Gastrocnemius medialis (tissue), 4 donors: Measurements from ENCODE around the gene OTC.

Experiments used
- CTCF ChIP-seq, 5 experiments: fragments of 450-650 bp in 3 of 5; fragments of 200-600 bp in 2 of 5; sonication (generic) in 2 of 5; IDR thresholded peaks in 4 of 5; conservative IDR thresholded peaks in 1 of 5; 1 replicate in 4 of 5; 2 replicates in 1 of 5; pipeline ENCODE4 v1.5.1; 2016 to 2019; ENCODE audit warnings: antibody characterized with exemption in 5 of 5, mild to moderate bottlenecking in 3 of 5, moderate library complexity in 3 of 5
- POLR2A ChIP-seq, 2 donors: fragments of 450-650 bp; IDR thresholded peaks; one replicate each; pipeline ENCODE4 v1.6.1; 2017; ENCODE audit warnings: antibody characterized with exemption in 2 of 2, mild to moderate bottlenecking in 2 of 2, moderate library complexity in 2 of 2

DNA sequence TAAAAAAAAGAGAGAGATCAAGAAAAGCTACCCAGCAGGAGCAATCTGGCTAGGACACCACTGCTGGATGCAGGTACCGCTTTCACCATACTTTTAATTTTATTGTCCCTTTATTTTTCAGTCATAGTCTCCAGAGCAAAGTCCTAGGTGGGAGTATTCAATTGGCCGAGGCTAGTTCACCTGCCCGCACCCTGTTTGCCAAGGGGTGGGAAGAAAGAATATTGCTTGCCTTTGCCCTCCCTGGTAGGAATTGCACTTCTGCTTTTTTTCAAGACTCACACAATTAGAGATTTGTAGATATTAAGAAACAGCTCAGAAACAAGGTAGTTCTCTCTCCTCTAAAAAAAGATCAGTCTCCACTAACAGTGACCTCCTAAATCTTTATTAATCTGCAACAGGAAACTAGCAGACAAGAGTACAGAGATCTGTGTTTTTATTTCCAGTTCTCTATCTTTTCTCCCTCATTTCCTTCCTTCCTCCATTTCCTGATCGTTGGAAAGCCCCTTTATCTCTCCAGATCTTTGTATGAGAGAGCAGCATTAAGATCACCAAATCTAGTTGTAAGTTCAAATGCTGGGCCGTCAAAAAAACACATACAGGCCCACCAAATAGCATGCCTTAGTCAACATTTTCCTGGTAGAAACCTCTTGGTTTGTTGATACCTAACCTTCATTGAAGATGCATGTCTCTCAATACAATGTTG lies 15.7 kb upstream of the OTC start:
- TF ChIP-seq CTCF (IDR thresholded peaks at IDR 0.05 in 4 of 5, conservative IDR thresholded peaks at IDR 0.05 in 1 of 5) = no peak
- TF ChIP-seq POLR2A (IDR thresholded peaks at IDR 0.05) = no peak
